ENCODE results near the gene ITM2C. TPM values are rescaled to one million over a fixed set of nuclear protein-coding genes. Genes with fewer than 3 reads are reported as not detected.

Gene ITM2C
- total and polyA plus RNA-seq, 2 of the 8 experiments (the other 6 are each of a cell fraction or from before 2014, with no cell fraction given), result 362 to 742 TPM

GRCh38 chr2:230891064-230891463 is 26.3 kb downstream of the ITM2C start:
- no peak for TF ChIP-seq POLR2AphosphoS5 (IDR thresholded peaks at IDR 0.05; ENCODE audit: low read depth, low read length)
- TF ChIP-seq E2F6 (IDR thresholded peaks at IDR 0.05), result no peak
- TF ChIP-seq TAF1 (IDR thresholded peaks at IDR 0.05; ENCODE audit: low read depth, low read length), result no peak
- Histone ChIP-seq H2AK5ac (ENCODE audit: low read depth, low read length) (no peak overlapping the region), H3K27me3 (replicated peaks in 1 of 4; ENCODE audit: control insufficient read depth in 3 of 4, extremely low read depth in 1 of 4, insufficient read depth in 3 of 4, low read length in 3 of 4) (no peaks in the 10 kb centered on the region), H3K56ac (replicated peaks; ENCODE audit: insufficient read length, low read depth, low read length) (no peak overlapping the region), H3K79me1 (ENCODE audit: low read depth, low read length) (no peaks in the 10 kb centered on the region), H3K27ac (ENCODE audit: low read depth, low read length) (no peak overlapping the region), H3K9me3 (ENCODE audit: insufficient read depth in 2 of 2, low read depth in 1 of 2, low read length in 1 of 2) (no peaks in the 10 kb centered on the region), H3K18ac (ENCODE audit: extremely low read depth, low read length) (no peak overlapping the region), H3K14ac (ENCODE audit: insufficient read length) (no peak overlapping the region), H2AFZ (ENCODE audit: low read length) (no peak overlapping the region), H3K23ac (ENCODE audit: insufficient read length) (no peak overlapping the region), H3K4me2 (ENCODE audit: insufficient read depth in 1 of 2, low read depth in 2 of 2, low read length in 2 of 2) (no peak overlapping the region), H4K20me1 (replicated peaks in 1 of 2; ENCODE audit: control insufficient read depth in 1 of 2, insufficient read depth in 2 of 2, low read length in 2 of 2) (no peaks in the 10 kb centered on the region), H2BK120ac (replicated peaks; ENCODE audit: low read depth, low read length) (no peak overlapping the region), H3K4me1 (replicated peaks in 1 of 4; ENCODE audit: control insufficient read depth in 3 of 4, insufficient read depth in 4 of 4, low read length in 3 of 4) (peaks cover 3 to 16% (median 8%) of the 10 kb centered on the region in 4 experiments), H3K23me2 (ENCODE audit: low read depth, low read length) (no peaks in the 10 kb centered on the region), H3K36me3 (ENCODE audit: control insufficient read depth in 2 of 4, insufficient read depth in 4 of 4, low read length in 3 of 4) (no peaks in the 10 kb centered on the region), H4K5ac (ENCODE audit: insufficient read length, low read depth, low read length) (no peak overlapping the region), H4K8ac (ENCODE audit: extremely low read depth, insufficient read depth, low read length) (no peak overlapping the region), H2BK15ac (ENCODE audit: low read length) (no peak overlapping the region), H2BK12ac (ENCODE audit: low read depth, low read length) (no peak overlapping the region), H3K4me3 (ENCODE audit: extremely low read depth in 1 of 4, insufficient read depth in 2 of 4, low read depth in 3 of 4, low read length in 4 of 4) (no peak overlapping the region), H2BK20ac (ENCODE audit: low read length) (0 out of 2 replicates have a peak overlapping the region, but pooled peaks have one; percentile 48), H4K91ac (replicated peaks; ENCODE audit: insufficient read length, low read length) (no peak overlapping the region), H3K79me2 (ENCODE audit: control insufficient read depth in 1 of 2, insufficient read depth in 2 of 2, low read length in 2 of 2) (no peaks in the 10 kb centered on the region), H3K9ac (replicated peaks in 1 of 4; ENCODE audit: extremely low read depth in 1 of 4, low read depth in 3 of 4, low read length in 3 of 4) (no peak overlapping the region), H2BK5ac (ENCODE audit: low read depth, low read length) (no peak overlapping the region), H3K4ac (replicated peaks; ENCODE audit: insufficient read length, low read depth, low read length) (no peak overlapping the region)
- POLR2A ChIA-PET (ENCODE audit: partially characterized antibody), result interaction anchor here (1.1 to 1.6 kb wide), 5 partner anchors 8 to 27 kb away, joined by 3 to 4 read pairs (median 3); partner anchors contain the start of gene ITM2C
- 94% methylated on average over 5 of the region's 5 CpGs; no CpG with 5 or more reads in 1 of the 2 experiments for WGBS, 2 experiments (ENCODE audit: extremely low coverage in 1 of 2, insufficient coverage in 1 of 2, insufficient read length in 1 of 2, insufficient replicate concordance in 2 of 2, low coverage in 1 of 2, low lambda C conversion rate in 2 of 2, missing lambda C conversion rate in 1 of 2)
- CTCF ChIA-PET (ENCODE audit: partially characterized antibody), result interaction anchor here (0.6 to 5.1 kb wide), 12 partner anchors 10 to 162 kb away, joined by 3 to 30 read pairs (median 4); no protein-coding TSS in a partner anchor
- no peak for DNase-seq (ENCODE audit: low read depth in 1 of 2, low spot score in 2 of 2)
- FAIRE-seq, result no peak
